Non-pigmented ciliary epithelial cell (primary cell): ENCODE measurements around the gene FAIM2.

ENCODE experiments used
- DNase-seq: peaks from one replicate; pipeline ENCODE4 v3.0.0-alpha.2; 2010; ENCODE audit warnings: low read depth

FAIM2 gene

GRCh38 chr12:49823350-49823749 lies 80.3 kb downstream of the FAIM2 start:
- no peak for DNase-seq

GRCh38 chr12:49821373-49822287 lies 82.1 kb downstream of the FAIM2 start:
- DNase-seq = no peak

GRCh38 chr12:49819786-49820185 lies 83.9 kb downstream of the FAIM2 start:
- no peak for DNase-seq

- no peak for DNase-seq
Observed at GRCh38 chr12:49818241-49818895, 85.3 kb downstream of the FAIM2 start.
